CD14-positive monocyte (primary cell): Measurements from ENCODE around the gene ARRB1. TPM values are rescaled to one million over a fixed set of nuclear protein-coding genes. Genes with fewer than 3 reads are reported as not detected.

Experiments used
- DNase-seq, 3 donors: peaks; one replicate each; pipeline ENCODE4 v3.0.0-alpha.2; 2011 to 2022
- H2AFZ ChIP-seq: 2 replicates; pipeline ENCODE4 v1.6.0; 2012; ENCODE audit warnings: mild to moderate bottlenecking, low read depth, low read length, inconsistent platforms; ENCODE audit not compliant: insufficient read depth, poor library complexity, severe bottlenecking
- H3K27ac ChIP-seq, 2 donors: 1 replicate in 1 of 2; 2 replicates in 1 of 2; pipeline ENCODE4 v1.5.1; 2012 to 2013; ENCODE audit warnings: low read length in 2 of 2, control low read depth in 1 of 2, inconsistent platforms in 1 of 2, low read depth in 1 of 2, mild to moderate bottlenecking in 1 of 2
- H3K27me3 ChIP-seq, 2 donors: one replicate each; pipeline versions ENCODE4 v1.6.0 to v1.6.1; 2011 to 2013; ENCODE audit warnings: low read length in 2 of 2; ENCODE audit not compliant: control insufficient read depth in 2 of 2, insufficient read depth in 2 of 2
- H3K36me3 ChIP-seq, 2 donors: replicated peaks in 1 of 2; 1 replicate in 1 of 2; 2 replicates in 1 of 2; pipeline versions ENCODE4 v1.5.1 to v1.6.1; 2012 to 2013; ENCODE audit warnings: low read length in 2 of 2, control low read depth in 1 of 2, inconsistent platforms in 1 of 2, mild to moderate bottlenecking in 1 of 2; ENCODE audit not compliant: insufficient read depth in 2 of 2, control insufficient read depth in 1 of 2
- H3K4me1 ChIP-seq, 2 donors: 1 replicate in 1 of 2; 2 replicates in 1 of 2; pipeline versions ENCODE4 v1.5.1 to v1.6.1; 2012 to 2013; ENCODE audit warnings: low read length in 2 of 2, control low read depth in 1 of 2, inconsistent platforms in 1 of 2, mild to moderate bottlenecking in 1 of 2, moderate library complexity in 1 of 2; ENCODE audit not compliant: insufficient read depth in 2 of 2, control insufficient read depth in 1 of 2
- H3K4me2 ChIP-seq: replicated peaks from 2 replicates; pipeline ENCODE3; 2012; ENCODE audit warnings: low read length, moderate library complexity, mild to moderate bottlenecking; ENCODE audit not compliant: poor library complexity, severe bottlenecking; ENCODE audit errors: extremely low read depth
- H3K4me3 ChIP-seq, 3 experiments: fragments of 200-600 bp in 1 of 3; sonication (generic) in 1 of 3; replicated peaks in 1 of 3; 1 replicate in 2 of 3; 2 replicates in 1 of 3; pipeline ENCODE4 v1.5.1; 2011 to 2013; ENCODE audit warnings: low read length in 3 of 3, mild to moderate bottlenecking in 3 of 3, control low read depth in 2 of 3, low read depth in 2 of 3, inconsistent platforms in 1 of 3, moderate library complexity in 1 of 3
- H3K79me2 ChIP-seq: 2 replicates; pipeline ENCODE4 v1.6.0; 2012; ENCODE audit warnings: mild to moderate bottlenecking, control low read depth, inconsistent platforms, low read length, moderate library complexity; ENCODE audit not compliant: insufficient read depth
- H3K9ac ChIP-seq: 2 replicates; pipeline ENCODE4 v1.6.0; 2017; ENCODE audit warnings: low read length, mild to moderate bottlenecking; ENCODE audit not compliant: insufficient read depth, poor library complexity, severe bottlenecking
- H3K9me3 ChIP-seq, 2 donors: replicated peaks in 1 of 2; 1 replicate in 1 of 2; 2 replicates in 1 of 2; pipeline versions ENCODE4 v1.5.1 to v1.6.1; 2012 to 2013; ENCODE audit warnings: low read length in 2 of 2, control low read depth in 1 of 2; ENCODE audit not compliant: control insufficient read depth in 1 of 2, insufficient read depth in 1 of 2
- H4K20me1 ChIP-seq: 2 replicates; pipeline ENCODE4 v1.6.0; 2012; ENCODE audit warnings: mild to moderate bottlenecking, low read length, control low read depth, moderate library complexity; ENCODE audit not compliant: insufficient read depth
- H3K27ac Mint-ChIP-seq, 7 donors: one replicate each; pipeline ENCODE4 v1.8.0; 2020; ENCODE audit warnings: mild to moderate bottlenecking in 7 of 7, mixed read lengths in 7 of 7, moderate library complexity in 6 of 7, inconsistent platforms in 2 of 7
- H3K27me3 Mint-ChIP-seq, 3 donors: one replicate each; pipeline ENCODE4 v1.8.0; 2021 to 2022; ENCODE audit warnings: low read depth in 3 of 3, mild to moderate bottlenecking in 3 of 3, mixed read lengths in 3 of 3, moderate library complexity in 3 of 3, inconsistent platforms in 1 of 3
- H3K36me3 Mint-ChIP-seq, 2 donors: one replicate each; pipeline ENCODE4 v1.8.0; 2020; ENCODE audit warnings: mixed read lengths in 2 of 2, inconsistent platforms in 1 of 2, mild to moderate bottlenecking in 1 of 2
- H3K4me1 Mint-ChIP-seq: one replicate; pipeline ENCODE4 v1.8.0; 2020; ENCODE audit warnings: mild to moderate bottlenecking, mixed read lengths
- H3K4me3 Mint-ChIP-seq, 2 donors: one replicate each; pipeline ENCODE4 v1.8.0; 2020; ENCODE audit warnings: mild to moderate bottlenecking in 2 of 2, mixed read lengths in 2 of 2, moderate library complexity in 1 of 2
- H3K9me3 Mint-ChIP-seq, 7 donors: one replicate each; pipeline ENCODE4 v1.8.0; 2020 to 2022; ENCODE audit warnings: mixed read lengths in 7 of 7, mild to moderate bottlenecking in 6 of 7, moderate library complexity in 6 of 7, inconsistent platforms in 2 of 7
- CTCF ChIP-seq: fragments of 200-600 bp; IDR thresholded peaks from one replicate; pipeline ENCODE4 v1.8.0; 2022; ENCODE audit warnings: antibody characterized with exemption, mild to moderate bottlenecking
- WGBS: methylation state at CpG from one replicate; pipeline ENCODE4 v1.1.5; 2013; ENCODE audit warnings: missing lambda C conversion rate; ENCODE audit not compliant: insufficient coverage; 5-methylcytosine and 5-hydroxymethylcytosine counted together
- intact Hi-C, 2 donors: fragments of 100-400 bp; cut with micrococcal nuclease; formaldehyde crosslinking; loops; one replicate each; pipeline versions ENCODE4 v1.15.0 to v1.15.1; 2023
- polyA plus RNA-seq, 3 donors: library from polyadenylated mRNA; depleted of rRNA in 1 of 3; unstranded in 2 of 3; stranded (reverse) in 1 of 3; fragments of 300-500 nt in 2 of 3; fragments of >200 nt in 1 of 3; fragmentation: Illumina TruSeq in 2 of 3; gene quantifications; 1 replicate in 2 of 3; 2 replicates in 1 of 3; pipeline ENCODE4 v1.2.3, GENCODE V29; 2012 to 2021

The ARRB1 gene
- polyA plus RNA-seq, 3 donors = 52.6 to 114 (median 66.5) TPM

GRCh38 chr11:75324189-75324588 lies 27.3 kb downstream of the ARRB1 start:
- no peak overlapping the region for H3K4me3 ChIP-seq
- H3K27ac Mint-ChIP-seq = peak overlapping the region in 3 of 7 donors; percentile 13 to 74 (median 64)
- peaks cover 7 to 10% of the 10 kb centered on the region in 2 donors for H3K4me1 ChIP-seq
- no peaks in the 10 kb centered on the region for H3K27me3 ChIP-seq
- H3K36me3 Mint-ChIP-seq = peaks cover 48 to 80% of the 10 kb centered on the region in 2 donors
- no peak overlapping the region for H2AFZ ChIP-seq
- no peaks in the 10 kb centered on the region for H3K9me3 ChIP-seq
- H3K4me1 Mint-ChIP-seq = peaks cover 30% of the 10 kb centered on the region
- DNase-seq = no peak
- H3K9me3 Mint-ChIP-seq = no peaks in the 10 kb centered on the region
- TF ChIP-seq CTCF = no peak
- no peaks in the 10 kb centered on the region for H3K27me3 Mint-ChIP-seq
- 98% methylated on average over 7 of the region's 12 CpGs for WGBS
- H4K20me1 ChIP-seq = peaks cover 100% of the 10 kb centered on the region
- no peak overlapping the region for H3K4me2 ChIP-seq
- intact Hi-C loops = no loop called here
- no peak overlapping the region for H3K27ac ChIP-seq
- peaks cover 42 to 80% of the 10 kb centered on the region in 2 donors for H3K36me3 ChIP-seq
- H3K4me3 Mint-ChIP-seq = no peak overlapping the region
- H3K9ac ChIP-seq = no peak overlapping the region
- H3K79me2 ChIP-seq = peaks cover 100% of the 10 kb centered on the region

- no peak overlapping the region for H3K4me3 Mint-ChIP-seq
- no peaks in the 10 kb centered on the region for H3K27me3 Mint-ChIP-seq
- H3K27ac ChIP-seq = no peak overlapping the region
- H3K9me3 Mint-ChIP-seq = no peaks in the 10 kb centered on the region
- H3K27me3 ChIP-seq = no peaks in the 10 kb centered on the region
- no peaks in the 10 kb centered on the region for H3K9me3 ChIP-seq
- no CpG with 5 or more reads among the region's 7 CpGs for WGBS
- no peak overlapping the region for H3K27ac Mint-ChIP-seq
- peaks cover 2 to 4% of the 10 kb centered on the region in 2 donors for H3K4me1 ChIP-seq
- no peak overlapping the region for H2AFZ ChIP-seq
- H3K79me2 ChIP-seq = peaks cover 100% of the 10 kb centered on the region
- no peak for DNase-seq
- H3K4me1 Mint-ChIP-seq = peaks cover 26% of the 10 kb centered on the region
- H3K36me3 ChIP-seq = peaks cover 42 to 86% of the 10 kb centered on the region in 2 donors
- intact Hi-C loops = no loop called here
- peaks cover 48 to 86% of the 10 kb centered on the region in 2 donors for H3K36me3 Mint-ChIP-seq
- TF ChIP-seq CTCF = no peak
- H3K9ac ChIP-seq = no peak overlapping the region
- no peak overlapping the region for H3K4me3 ChIP-seq
- H4K20me1 ChIP-seq = peaks cover 100% of the 10 kb centered on the region
- H3K4me2 ChIP-seq = no peak overlapping the region
These were observed 27.9 kb downstream of the ARRB1 start for GRCh38 chr11:75323609-75324008.
